Right cardiac atrium (tissue), 5 donors: ENCODE data around the gene SPECC1. TPM values are rescaled to one million over a fixed set of nuclear protein-coding genes. Genes with fewer than 3 reads are reported as not detected.
A peak's percentile ranks its signal among the peaks of the same experiment; 100 is the strongest.

Source experiments
- ATAC-seq, 2 donors: fragments of 200-7000 bp; cut with Tn5 transposase; one replicate each; pipeline versions ENCODE4 v1.8.0 to v1.9.1; 2020; ENCODE audit warnings: moderate library complexity in 2 of 2, mild to moderate bottlenecking in 1 of 2
- DNase-seq, 3 donors: peaks; one replicate each; pipeline ENCODE4 v3.0.0-alpha.2; 2020
- H3K27ac ChIP-seq: one replicate; pipeline ENCODE4 v1.5.1; 2013; ENCODE audit warnings: mild to moderate bottlenecking, low read length, control low read depth, moderate library complexity
- H3K27me3 ChIP-seq: one replicate; pipeline ENCODE4 v1.6.1; 2013; ENCODE audit not compliant: control insufficient read depth, insufficient read depth
- H3K4me1 ChIP-seq: one replicate; pipeline ENCODE4 v1.6.1; 2013; ENCODE audit warnings: low read length; ENCODE audit not compliant: control insufficient read depth, insufficient read depth
- H3K4me3 ChIP-seq: one replicate; pipeline ENCODE4 v1.5.1; 2013; ENCODE audit warnings: low read length, control low read depth
- H3K9me3 ChIP-seq: one replicate; pipeline ENCODE4 v1.6.1; 2013; ENCODE audit warnings: low read length; ENCODE audit not compliant: control insufficient read depth
- WGBS: extraction: QIAGEN DNeasy Blood & Tissue Kit; methylation state at CpG from one replicate; pipeline ENCODE4 v1.1.7; 2013; 5-methylcytosine and 5-hydroxymethylcytosine counted together
- intact Hi-C, 4 donors: fragments of 100-400 bp; cut with DNase I; formaldehyde crosslinking; loops; one replicate each; pipeline versions ENCODE4 v1.11.0 to v1.14.0; 2022 to 2023
- polyA plus RNA-seq: library from polyadenylated mRNA; stranded (reverse); fragments of 200-250 nt; gene quantifications from one replicate; pipeline ENCODE4 v1.2.3, GENCODE V29; 2013
- total RNA-seq, 4 donors: library from RNA; stranded (reverse); fragmentation: NEBNext Ultra II Directional; extraction: Animal tissue kit (Norgen Biotek cat#: 25700); gene quantifications; one replicate each; pipeline ENCODE4 v1.2.1, GENCODE V29; 2021
- donor health status: healthy with polysubstance abuse.
- donor health status: DM: no; HTN: yes; CAD: no.
- donor health status: DM: no; HTN: no; CAD: no.
- donor health status: DM: no; HTN: yes; CAD: no; lungs with severe emphysema.
- donor health status: DM: yes; HTN: yes; CAD: no.

Gene SPECC1
- total and polyA plus RNA-seq, 5 donors = 3.1 to 9.7 (median 8.0) TPM

DNA sequence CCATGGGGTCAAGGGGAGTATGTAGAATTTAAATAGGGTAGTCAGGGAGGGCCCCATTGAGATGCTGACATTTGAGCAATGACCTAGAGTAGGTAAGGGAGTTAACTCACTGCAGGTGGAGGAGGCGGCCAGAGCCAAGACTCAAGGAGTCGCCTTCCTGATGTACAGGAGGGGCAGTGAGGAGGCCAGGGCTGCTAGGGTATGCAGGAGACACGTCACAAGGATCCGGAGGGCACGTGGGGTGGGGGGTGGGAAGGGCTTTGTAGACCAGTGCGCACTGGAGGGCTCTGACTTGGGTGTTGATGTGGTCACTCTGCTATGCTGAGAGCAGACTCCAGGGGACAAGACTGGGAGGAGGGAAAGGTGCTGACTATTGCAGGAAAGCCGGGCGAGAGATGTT is 37.5 kb downstream of the SPECC1 start:
- Histone ChIP-seq H3K27me3 (no peaks in the 10 kb centered on the region), H3K27ac (no peak overlapping the region), H3K4me1 (no peaks in the 10 kb centered on the region), H3K4me3 (no peak overlapping the region), H3K9me3 (no peaks in the 10 kb centered on the region)
- intact Hi-C loops = no loop called here
- DNase-seq (no peak), ATAC-seq (no peak)
- 83% methylated on average over 8 of the region's 8 CpGs for WGBS

GRCh38 chr17:20051624-20052023 is 42.5 kb downstream of the SPECC1 start:
- H3K27ac ChIP-seq = no peak overlapping the region
- intact Hi-C loops = no loop called here
- no peak for DNase-seq
- H3K4me3 ChIP-seq = no peak overlapping the region
- H3K4me1 ChIP-seq = no peaks in the 10 kb centered on the region
- H3K9me3 ChIP-seq = peaks cover 5% of the 10 kb centered on the region
- no peak for ATAC-seq
- WGBS = 90% methylated on average over 2 of the region's 2 CpGs
- H3K27me3 ChIP-seq = no peaks in the 10 kb centered on the region

- DNase-seq = no peak
- intact Hi-C loops = no loop called here
- ATAC-seq = no peak
- Histone ChIP-seq H3K4me1 (no peaks in the 10 kb centered on the region), H3K9me3 (peaks cover 5% of the 10 kb centered on the region), H3K27me3 (no peaks in the 10 kb centered on the region), H3K27ac (no peak overlapping the region), H3K4me3 (no peak overlapping the region)
- WGBS = 93% methylated on average over 4 of the region's 4 CpGs
These were observed 44.3 kb downstream of the SPECC1 start for GRCh38 chr17:20053361-20053964.

DNA sequence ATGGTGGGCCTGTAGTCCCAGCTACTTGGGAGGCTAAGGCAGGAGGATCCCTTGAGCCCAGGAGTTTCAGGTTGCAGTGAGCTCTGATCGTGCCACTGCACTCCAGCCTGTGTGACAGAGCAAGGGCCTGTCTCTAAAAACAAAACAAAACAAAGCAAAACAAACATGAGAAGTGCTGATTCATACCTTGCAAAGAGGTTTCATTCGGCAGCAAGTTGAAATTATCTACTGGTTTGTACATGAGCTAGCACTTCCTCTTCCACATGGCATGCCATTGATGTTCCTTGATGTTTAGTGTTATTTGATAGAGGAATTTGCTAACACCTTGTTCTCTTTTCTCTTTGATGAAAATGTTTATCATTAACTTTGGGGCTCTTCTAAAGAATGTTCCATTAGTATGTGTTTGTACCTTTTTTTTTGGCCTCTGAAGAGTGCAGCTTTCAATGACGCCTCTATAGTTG is 50.6 kb downstream of the SPECC1 start:
- no peak for DNase-seq
- Histone ChIP-seq H3K27me3 (no peaks in the 10 kb centered on the region), H3K27ac (no peak overlapping the region), H3K9me3 (no peaks in the 10 kb centered on the region), H3K4me1 (no peaks in the 10 kb centered on the region), H3K4me3 (no peak overlapping the region)
- no peak for ATAC-seq
- 71% methylated on average over 3 of the region's 3 CpGs for WGBS
- intact Hi-C loops = no loop called here

- intact Hi-C loops = no loop called here
These were observed 54.8 kb downstream of the SPECC1 start for GRCh38 chr17:20063665-20064648.

DNA sequence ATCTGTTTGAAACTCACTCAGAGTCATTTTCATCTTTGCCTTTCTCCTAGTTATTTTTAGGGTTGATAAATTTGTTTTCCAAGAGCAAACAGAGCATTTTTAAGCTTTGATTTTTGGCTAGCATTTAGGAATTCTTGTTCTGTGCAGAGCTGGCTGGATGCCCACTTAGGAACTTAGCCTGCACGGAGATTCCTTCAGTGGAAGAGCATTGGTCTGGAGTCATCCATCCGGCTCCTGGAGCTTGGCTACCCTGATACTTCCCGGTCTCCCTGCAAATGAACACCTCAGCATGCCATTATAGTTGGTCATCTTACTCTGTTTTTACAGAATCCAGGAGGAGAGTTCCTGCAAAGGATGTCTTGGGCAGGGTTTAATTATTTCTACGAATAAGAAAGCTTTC is 57.1 kb downstream of the SPECC1 start:
- ATAC-seq (peak; percentile 52 to 57), DNase-seq (peak; percentile 51 to 73 (median 65))
- 42% methylated on average over 4 of the region's 4 CpGs for WGBS
- intact Hi-C loops = no loop called here
- H3K27ac ChIP-seq = no peak overlapping the region
- H3K9me3 ChIP-seq = no peaks in the 10 kb centered on the region
- H3K4me3 ChIP-seq = no peak overlapping the region
- H3K27me3 ChIP-seq = no peaks in the 10 kb centered on the region
- peaks cover 2% of the 10 kb centered on the region for H3K4me1 ChIP-seq

More at GRCh38 chr17:20063665-20064648, 54.8 kb downstream of the SPECC1 start:
- H3K27ac ChIP-seq = peak overlapping the region; percentile 73
- H3K4me1 ChIP-seq = peaks cover 2% of the 10 kb centered on the region
- peak; percentile 85 to 90 (median 87) for DNase-seq
- H3K4me3 ChIP-seq = no peak overlapping the region
- H3K27me3 ChIP-seq = no peaks in the 10 kb centered on the region
- WGBS = 46% methylated on average over 12 of the region's 12 CpGs
- no peaks in the 10 kb centered on the region for H3K9me3 ChIP-seq
- peak; percentile 85 to 91 for ATAC-seq

DNA sequence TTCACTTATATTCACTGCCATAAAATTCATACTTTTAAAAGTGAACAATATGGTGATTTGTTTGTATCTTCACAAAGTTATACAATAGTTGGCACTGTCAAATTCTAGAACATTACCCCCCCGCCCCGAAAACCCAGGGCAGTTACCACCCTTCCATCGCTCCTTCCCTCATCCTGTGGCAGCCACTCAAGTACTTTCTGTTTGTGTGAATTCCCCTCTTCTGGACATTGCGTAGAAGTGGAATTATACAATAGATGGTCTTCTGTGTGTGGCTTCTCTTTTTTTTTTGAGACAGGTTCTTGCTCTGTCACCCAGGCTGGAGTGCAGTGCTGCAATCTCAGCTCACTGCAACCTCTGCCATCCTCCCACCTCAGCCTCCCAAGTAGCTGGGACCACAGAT is 58.6 kb downstream of the SPECC1 start:
- H3K4me1 ChIP-seq = peaks cover 4% of the 10 kb centered on the region
- H3K27ac ChIP-seq = no peak overlapping the region
- no peak overlapping the region for H3K4me3 ChIP-seq
- intact Hi-C loops = no loop called here
- no peaks in the 10 kb centered on the region for H3K9me3 ChIP-seq
- ATAC-seq (no peak), DNase-seq (no peak)
- no peaks in the 10 kb centered on the region for H3K27me3 ChIP-seq
- 94% methylated on average over 4 of the region's 4 CpGs for WGBS

DNA sequence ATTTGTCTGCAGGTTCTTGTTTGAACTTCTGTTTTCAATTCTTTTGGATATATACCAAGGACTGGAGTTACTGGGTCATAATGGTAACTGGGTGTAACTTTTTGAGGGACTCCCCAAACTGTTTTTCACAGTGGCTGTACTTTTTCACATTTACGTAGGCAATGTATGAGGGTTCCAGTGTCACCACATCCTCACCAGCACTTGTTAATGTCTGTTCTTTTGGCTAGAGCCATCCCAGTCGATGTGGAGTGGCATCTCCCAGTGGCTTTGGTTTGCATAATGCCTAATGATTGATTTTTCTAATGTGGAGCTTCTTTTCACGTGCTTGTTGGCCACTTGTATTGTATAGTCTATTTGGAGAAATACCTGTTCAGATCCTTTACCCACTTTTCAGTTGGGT is 59.3 kb downstream of the SPECC1 start:
- ATAC-seq (no peak), DNase-seq (no peak)
- no peak overlapping the region for H3K4me3 ChIP-seq
- 91% methylated on average over 3 of the region's 3 CpGs for WGBS
- H3K9me3 ChIP-seq = no peaks in the 10 kb centered on the region
- H3K4me1 ChIP-seq = peaks cover 4% of the 10 kb centered on the region
- H3K27me3 ChIP-seq = no peaks in the 10 kb centered on the region
- H3K27ac ChIP-seq = no peak overlapping the region
- intact Hi-C loops = no loop called here

DNA sequence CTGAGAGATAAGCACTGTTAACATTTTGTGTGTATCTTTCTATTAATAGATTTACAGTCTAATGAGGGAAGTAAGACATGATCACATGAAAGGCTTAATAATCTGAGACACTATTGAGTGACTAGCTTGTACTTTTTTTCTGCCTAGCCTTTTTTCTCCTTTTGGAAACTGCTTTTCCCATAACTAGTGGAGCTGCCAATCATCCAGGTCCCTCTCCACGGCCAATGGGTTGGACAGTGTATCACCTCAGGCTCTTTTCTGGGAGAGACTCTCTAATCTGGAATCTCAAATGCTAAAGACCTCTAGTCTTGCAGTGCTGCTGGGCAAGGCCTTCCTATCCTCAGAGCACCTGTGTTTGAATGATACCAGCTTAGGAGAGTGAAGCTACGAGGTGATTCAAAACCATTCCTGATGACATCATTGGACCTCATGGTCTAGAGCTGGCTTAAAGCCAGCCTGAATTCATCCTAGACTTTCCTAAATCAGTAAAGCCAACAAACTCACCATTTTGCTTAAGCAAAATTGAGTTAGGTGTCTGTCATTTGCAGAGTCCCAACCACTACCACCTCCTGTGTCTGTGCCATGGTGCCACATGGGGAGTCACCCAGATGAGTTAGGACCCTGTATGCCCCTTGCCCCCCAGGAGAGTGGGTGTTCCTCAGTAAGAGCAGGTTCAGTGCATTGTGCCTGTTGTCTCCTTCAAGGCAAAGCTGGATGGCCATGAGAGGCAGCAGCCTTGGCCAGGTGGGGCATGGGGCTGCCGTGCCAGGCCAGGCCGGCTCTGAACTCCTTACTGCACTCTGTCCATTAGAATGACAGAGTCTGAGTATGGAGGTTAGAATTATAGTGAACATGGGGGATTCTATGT is 62.9 kb downstream of the SPECC1 start:
- 79% methylated on average over 4 of the region's 4 CpGs for WGBS
- no peak for DNase-seq

GRCh38 chr17:20072692-20072992 is 63.5 kb downstream of the SPECC1 start:
- intact Hi-C loops = no loop called here
- H3K9me3 ChIP-seq = no peaks in the 10 kb centered on the region
- H3K4me1 ChIP-seq = peaks cover 3% of the 10 kb centered on the region
- no peak overlapping the region for H3K27ac ChIP-seq
- WGBS = 94% methylated on average over 3 of the region's 3 CpGs
- H3K27me3 ChIP-seq = no peaks in the 10 kb centered on the region
- no peak overlapping the region for H3K4me3 ChIP-seq
- DNase-seq (no peak), ATAC-seq (no peak)

More for the DNA sequence above, 62.9 kb downstream of the SPECC1 start:
- ATAC-seq = no peak
- peaks cover 3% of the 10 kb centered on the region for H3K4me1 ChIP-seq
- H3K27ac ChIP-seq = no peak overlapping the region
- H3K9me3 ChIP-seq = no peaks in the 10 kb centered on the region
- H3K27me3 ChIP-seq = no peaks in the 10 kb centered on the region
- H3K4me3 ChIP-seq = no peak overlapping the region
- intact Hi-C loops = no loop called here
